ENCODE data around the gene NOL11.
"Not testable (repeated sequence)": the region's sequence is repeated elsewhere in the genome, so short reads cannot be mapped to it uniquely, and the experiment has no call there.

Gene NOL11

GRCh38 chr17:67753026-67753425 is 35.3 kb downstream of the NOL11 start:
- H3K9ac ChIP-seq (ENCODE audit: insufficient read length), result no peak overlapping the region
- H3K27ac ChIP-seq, result no peak overlapping the region
- TF ChIP-seq FOXP2 (optimal IDR thresholded peaks at IDR 0.05; ENCODE audit: control extremely low read depth, extremely low read length, insufficient read depth), result no peak
- no peak for TF ChIP-seq EZH2 (IDR thresholded peaks at IDR 0.05)
- no peak for TF ChIP-seq POLR2AphosphoS5 (IDR thresholded peaks at IDR 0.05; ENCODE audit: borderline replicate concordance, low read depth, low read length)
- no peak for DNase-seq (ENCODE audit: low read depth, low spot score)
- H3K36me3 ChIP-seq (ENCODE audit: insufficient read depth, low read length), result peaks cover 29% of the 10 kb centered on the region
- no peak overlapping the region for H3K4me3 ChIP-seq
- no peaks in the 10 kb centered on the region for H3K9me3 ChIP-seq (ENCODE audit: low read depth, low read length)

GRCh38 chr17:67754001-67754400 is 36.3 kb downstream of the NOL11 start:
- H3K9me3 ChIP-seq (ENCODE audit: low read depth, low read length), result no peaks in the 10 kb centered on the region
- H3K9ac ChIP-seq (ENCODE audit: insufficient read length), result no peak overlapping the region
- DNase-seq (ENCODE audit: low read depth, low spot score), result no peak

GRCh38 chr17:67754686-67755085 is 37.0 kb downstream of the NOL11 start:
- not testable (repeated sequence) for H3K4me3 ChIP-seq; H3K9ac ChIP-seq (ENCODE audit: insufficient read length); H3K27ac ChIP-seq; H3K9me3 ChIP-seq (ENCODE audit: low read depth, low read length); DNase-seq (ENCODE audit: low read depth, low spot score)
- peaks cover 18% of the 10 kb centered on the region; the same call in 1 of the 2 replicates for H3K36me3 ChIP-seq (ENCODE audit: insufficient read depth, low read length)

More at GRCh38 chr17:67754001-67754400, 36.3 kb downstream of the NOL11 start:
- no peak overlapping the region for H3K27ac ChIP-seq
- TF ChIP-seq FOXP2 (optimal IDR thresholded peaks at IDR 0.05; ENCODE audit: control extremely low read depth, extremely low read length, insufficient read depth), result no peak
- no peak for TF ChIP-seq POLR2AphosphoS5 (IDR thresholded peaks at IDR 0.05; ENCODE audit: borderline replicate concordance, low read depth, low read length)
- no peak for TF ChIP-seq EZH2 (IDR thresholded peaks at IDR 0.05)
- H3K36me3 ChIP-seq (ENCODE audit: insufficient read depth, low read length), result peaks cover 20% of the 10 kb centered on the region
- no peak overlapping the region for H3K4me3 ChIP-seq

GRCh38 chr17:67756766-67757165 is 39.0 kb downstream of the NOL11 start:
- H3K27ac ChIP-seq; H3K4me3 ChIP-seq; H3K36me3 ChIP-seq (ENCODE audit: insufficient read depth, low read length); H3K9me3 ChIP-seq (ENCODE audit: low read depth, low read length); DNase-seq (ENCODE audit: low read depth, low spot score); H3K9ac ChIP-seq (ENCODE audit: insufficient read length): not testable (repeated sequence)

- H3K9ac ChIP-seq (ENCODE audit: insufficient read length), result no peak overlapping the region
- no peak for DNase-seq (ENCODE audit: low read depth, low spot score)
- peaks cover 7% of the 10 kb centered on the region; the same call in 1 of the 2 replicates for H3K36me3 ChIP-seq (ENCODE audit: insufficient read depth, low read length)
- TF ChIP-seq EZH2 (IDR thresholded peaks at IDR 0.05) (no peak), FOXP2 (optimal IDR thresholded peaks at IDR 0.05; ENCODE audit: control extremely low read depth, extremely low read length, insufficient read depth) (no peak), POLR2AphosphoS5 (IDR thresholded peaks at IDR 0.05; ENCODE audit: borderline replicate concordance, low read depth, low read length) (no peak)
- no peak overlapping the region for H3K4me3 ChIP-seq
- no peaks in the 10 kb centered on the region for H3K9me3 ChIP-seq (ENCODE audit: low read depth, low read length)
- H3K27ac ChIP-seq, result no peak overlapping the region
These were observed 41.8 kb downstream of the NOL11 start for GRCh38 chr17:67759355-67760171.

DNA sequence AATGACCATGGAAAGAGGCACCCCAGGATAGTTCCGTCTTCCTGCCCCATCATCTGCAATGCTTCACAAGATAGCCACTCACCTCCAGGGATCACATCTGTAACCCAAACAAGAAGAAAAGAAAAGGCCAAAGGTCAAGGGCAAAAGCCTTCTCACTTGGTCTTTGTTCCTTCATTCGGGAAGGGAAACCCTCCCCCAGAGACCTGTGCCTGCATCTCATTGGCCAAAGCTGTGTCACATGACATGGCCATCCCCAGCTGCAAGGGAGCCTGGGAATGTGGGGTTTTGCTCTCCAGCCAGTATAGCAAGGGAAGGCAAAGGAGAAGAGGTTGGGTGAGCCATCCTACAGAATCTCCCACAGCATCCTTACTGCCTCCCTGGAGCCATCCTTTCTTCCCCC is 47.9 kb downstream of the NOL11 start:
- H3K9me3 ChIP-seq (ENCODE audit: low read depth, low read length), result no peaks in the 10 kb centered on the region
- DNase-seq (ENCODE audit: low read depth, low spot score), result no peak

DNA sequence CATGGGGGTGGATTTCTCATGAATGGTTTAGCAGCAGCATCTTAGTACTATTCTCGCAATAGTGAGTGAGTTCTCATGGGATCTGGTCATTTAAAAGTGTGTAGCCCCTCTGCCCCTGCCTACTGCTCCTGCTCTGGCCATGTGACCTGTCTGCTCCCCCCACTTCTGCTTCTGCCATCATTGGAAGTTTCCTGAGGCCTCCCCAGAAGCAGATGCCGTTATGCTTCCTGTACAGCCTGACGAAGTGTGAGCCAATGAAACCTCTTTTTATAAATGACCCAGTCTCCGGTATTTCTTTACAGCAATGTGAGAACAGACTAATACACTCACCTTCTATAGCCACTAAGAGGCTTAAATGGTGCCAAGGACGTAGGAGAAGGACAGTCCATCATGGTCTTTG is 51.5 kb downstream of the NOL11 start:
- no peak overlapping the region for H3K4me3 ChIP-seq
- no peak for TF ChIP-seq FOXP2 (optimal IDR thresholded peaks at IDR 0.05; ENCODE audit: control extremely low read depth, extremely low read length, insufficient read depth)
- no peak for TF ChIP-seq EZH2 (IDR thresholded peaks at IDR 0.05)
- no peak for TF ChIP-seq POLR2AphosphoS5 (IDR thresholded peaks at IDR 0.05; ENCODE audit: borderline replicate concordance, low read depth, low read length)
- 0 out of 2 replicates have a peak, but pooled peaks cover 3% of the 10 kb centered on the region for H3K36me3 ChIP-seq (ENCODE audit: insufficient read depth, low read length)
- H3K27ac ChIP-seq, result no peak overlapping the region
- DNase-seq (ENCODE audit: low read depth, low spot score), result no peak
- no peak overlapping the region for H3K9ac ChIP-seq (ENCODE audit: insufficient read length)
- no peaks in the 10 kb centered on the region for H3K9me3 ChIP-seq (ENCODE audit: low read depth, low read length)

More for the DNA sequence above, 47.9 kb downstream of the NOL11 start:
- TF ChIP-seq FOXP2 (optimal IDR thresholded peaks at IDR 0.05; ENCODE audit: control extremely low read depth, extremely low read length, insufficient read depth), result no peak
- TF ChIP-seq POLR2AphosphoS5 (IDR thresholded peaks at IDR 0.05; ENCODE audit: borderline replicate concordance, low read depth, low read length), result no peak
- TF ChIP-seq EZH2 (IDR thresholded peaks at IDR 0.05), result no peak
- Histone ChIP-seq H3K4me3 (no peak overlapping the region), H3K9ac (ENCODE audit: insufficient read length) (no peak overlapping the region), H3K36me3 (ENCODE audit: insufficient read depth, low read length) (0 out of 2 replicates have a peak, but pooled peaks cover 3% of the 10 kb centered on the region), H3K27ac (no peak overlapping the region)

DNA sequence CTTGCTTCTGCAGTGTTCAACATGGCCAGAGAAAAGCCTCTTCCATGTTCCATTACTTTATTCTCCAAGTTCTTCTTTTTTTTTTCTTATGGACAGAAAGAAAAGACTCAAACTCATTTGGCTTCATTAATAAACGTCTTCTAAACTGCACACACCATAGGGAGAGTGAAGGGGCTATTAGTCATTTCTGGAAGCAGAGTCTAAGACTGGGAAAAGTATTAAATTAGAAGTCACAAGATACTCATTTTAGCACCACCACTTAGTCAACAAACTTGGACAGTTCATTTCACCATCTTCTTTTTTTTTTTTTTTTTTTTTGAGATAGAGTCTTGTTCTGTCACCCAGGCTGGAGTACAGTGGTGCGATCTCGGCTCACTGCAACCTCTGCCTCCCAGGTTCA is 52.8 kb downstream of the NOL11 start:
- no peaks in the 10 kb centered on the region for H3K9me3 ChIP-seq (ENCODE audit: low read depth, low read length)
- H3K9ac ChIP-seq (ENCODE audit: insufficient read length), result no peak overlapping the region

GRCh38 chr17:67772679-67773078 is 54.9 kb downstream of the NOL11 start:
- TF ChIP-seq EZH2 (IDR thresholded peaks at IDR 0.05) (no peak), POLR2AphosphoS5 (IDR thresholded peaks at IDR 0.05; ENCODE audit: borderline replicate concordance, low read depth, low read length) (no peak), FOXP2 (optimal IDR thresholded peaks at IDR 0.05; ENCODE audit: control extremely low read depth, extremely low read length, insufficient read depth) (no peak)
- H3K4me3 ChIP-seq, result no peak overlapping the region

More for the DNA sequence above, 52.8 kb downstream of the NOL11 start:
- 0 out of 2 replicates have a peak, but pooled peaks cover 1% of the 10 kb centered on the region for H3K36me3 ChIP-seq (ENCODE audit: insufficient read depth, low read length)
- TF ChIP-seq EZH2 (IDR thresholded peaks at IDR 0.05), result no peak
- no peak overlapping the region for H3K4me3 ChIP-seq
- DNase-seq (ENCODE audit: low read depth, low spot score), result no peak
- H3K27ac ChIP-seq, result no peak overlapping the region

More at GRCh38 chr17:67772679-67773078, 54.9 kb downstream of the NOL11 start:
- Histone ChIP-seq H3K36me3 (ENCODE audit: insufficient read depth, low read length) (no peaks in the 10 kb centered on the region), H3K27ac (no peak overlapping the region), H3K9ac (ENCODE audit: insufficient read length) (no peak overlapping the region), H3K9me3 (ENCODE audit: low read depth, low read length) (no peaks in the 10 kb centered on the region)
- no peak for DNase-seq (ENCODE audit: low read depth, low spot score)
